Astrocyte (in vitro differentiated cells and primary cell): ENCODE measurements around the gene RBP3. TPM values are rescaled to one million over a fixed set of nuclear protein-coding genes. Genes with fewer than 3 reads are reported as not detected.

Experiments
- DNase-seq: peaks from one replicate; pipeline ENCODE4 v3.0.0-alpha.2; 2010; ENCODE audit warnings: low read depth
- FAIRE-seq: peaks from 2 replicates; lab custom pipeline; 2011; peaks lifted over from hg19 to GRCh38; lab: Jason Lieb, UNC
- H2AFZ ChIP-seq: 2 replicates; pipeline ENCODE4 v1.6.0; 2012; ENCODE audit warnings: low read depth, low read length, inconsistent platforms
- H3K27ac ChIP-seq: 2 replicates; pipeline ENCODE4 v1.5.1; 2011; ENCODE audit warnings: low read depth, low read length, inconsistent platforms
- H3K27me3 ChIP-seq: 2 replicates; pipeline ENCODE4 v1.6.0; 2011; ENCODE audit warnings: low read length, inconsistent platforms; ENCODE audit not compliant: insufficient read depth
- H3K36me3 ChIP-seq: 2 replicates; pipeline ENCODE4 v1.5.1; 2011; ENCODE audit warnings: low read length, inconsistent platforms; ENCODE audit not compliant: insufficient read depth
- H3K4me1 ChIP-seq: 2 replicates; pipeline ENCODE4 v1.5.1; 2011; ENCODE audit warnings: low read length, inconsistent platforms; ENCODE audit not compliant: insufficient read depth
- H3K4me2 ChIP-seq: 2 replicates; pipeline ENCODE4 v1.6.0; 2012; ENCODE audit warnings: low read length, inconsistent platforms
- H3K4me3 ChIP-seq: 2 replicates; pipeline ENCODE4 v1.5.1; 2011; ENCODE audit warnings: low read depth, mild to moderate bottlenecking, low read length, inconsistent platforms; ENCODE audit not compliant: insufficient read depth
- H3K79me2 ChIP-seq: 2 replicates; pipeline ENCODE4 v1.6.0; 2012; ENCODE audit warnings: mild to moderate bottlenecking, low read length, inconsistent platforms; ENCODE audit not compliant: insufficient read depth
- H3K9ac ChIP-seq: 2 replicates; pipeline ENCODE4 v1.6.0; 2012; ENCODE audit warnings: mild to moderate bottlenecking, low read length, inconsistent platforms
- H3K9me3 ChIP-seq: 2 replicates; pipeline ENCODE4 v1.5.1; 2012; ENCODE audit warnings: low read depth, mild to moderate bottlenecking, low read length, inconsistent platforms; ENCODE audit not compliant: insufficient read depth
- H4K20me1 ChIP-seq: 2 replicates; pipeline ENCODE4 v1.6.0; 2012; ENCODE audit warnings: low read length, inconsistent platforms; ENCODE audit not compliant: insufficient read depth
- H3K27ac Mint-ChIP-seq: one replicate; pipeline ENCODE4 v1.8.0; 2021; ENCODE audit warnings: mild to moderate bottlenecking, mixed read lengths; ENCODE audit not compliant: unreplicated experiment
- H3K27me3 Mint-ChIP-seq: one replicate; pipeline ENCODE4 v1.8.0; 2021; ENCODE audit warnings: low read depth, mixed read lengths; ENCODE audit not compliant: unreplicated experiment
- H3K36me3 Mint-ChIP-seq: one replicate; pipeline ENCODE4 v1.8.0; 2021; ENCODE audit warnings: low read depth, mixed read lengths; ENCODE audit not compliant: unreplicated experiment
- H3K4me1 Mint-ChIP-seq: one replicate; pipeline ENCODE4 v1.8.0; 2021; ENCODE audit warnings: low read depth, mixed read lengths; ENCODE audit not compliant: unreplicated experiment
- H3K4me3 Mint-ChIP-seq: one replicate; pipeline ENCODE4 v1.8.0; 2021; ENCODE audit warnings: mild to moderate bottlenecking, moderate library complexity, mixed read lengths; ENCODE audit not compliant: unreplicated experiment
- H3K9me3 Mint-ChIP-seq: one replicate; pipeline ENCODE4 v1.8.0; 2021; ENCODE audit warnings: mild to moderate bottlenecking, mixed read lengths; ENCODE audit not compliant: unreplicated experiment
- CTCF ChIP-seq: IDR thresholded peaks from 2 replicates; pipeline ENCODE4 v1.5.1; 2011; ENCODE audit warnings: low read depth, mild to moderate bottlenecking, inconsistent platforms, low read length, moderate library complexity; ENCODE audit not compliant: insufficient read depth
- EZH2 ChIP-seq: IDR thresholded peaks from 2 replicates; pipeline ENCODE4 v1.6.1; 2012; ENCODE audit warnings: mild to moderate bottlenecking, low read length, inconsistent platforms; ENCODE audit not compliant: insufficient read depth
- total RNA-seq: library from RNA; stranded (reverse); gene quantifications from 2 replicates; pipeline ENCODE4 v1.2.1, GENCODE V29; 2021

RBP3 gene
- total RNA-seq, 1 donor from 2014 or later = not detected

GRCh38 chr10:47356708-47357107 is 8.5 kb downstream of the RBP3 start:
- H3K4me3 Mint-ChIP-seq = no peak overlapping the region
- no peaks in the 10 kb centered on the region for H3K4me1 ChIP-seq
- no peak overlapping the region for H3K27ac Mint-ChIP-seq
- H3K27me3 Mint-ChIP-seq = peaks cover 10% of the 10 kb centered on the region
- no peak overlapping the region for H3K4me2 ChIP-seq
- no peaks in the 10 kb centered on the region for H3K36me3 ChIP-seq
- H3K27ac ChIP-seq = no peak overlapping the region
- H3K79me2 ChIP-seq = no peaks in the 10 kb centered on the region
- no peaks in the 10 kb centered on the region for H3K27me3 ChIP-seq
- H3K4me1 Mint-ChIP-seq = no peaks in the 10 kb centered on the region
- H3K36me3 Mint-ChIP-seq = no peaks in the 10 kb centered on the region
- no peak for FAIRE-seq
- H2AFZ ChIP-seq = no peak overlapping the region
- no peak for DNase-seq
- no peaks in the 10 kb centered on the region for H3K9me3 ChIP-seq
- H3K4me3 ChIP-seq = no peak overlapping the region
- no peak overlapping the region for H3K9ac ChIP-seq
- TF ChIP-seq EZH2 (no peak), CTCF (no peak)
- no peaks in the 10 kb centered on the region for H4K20me1 ChIP-seq
- no peaks in the 10 kb centered on the region for H3K9me3 Mint-ChIP-seq

- no peak overlapping the region for H3K27ac Mint-ChIP-seq
- H3K79me2 ChIP-seq = no peaks in the 10 kb centered on the region
- H3K9me3 ChIP-seq = no peaks in the 10 kb centered on the region
- H2AFZ ChIP-seq = no peak overlapping the region
- TF ChIP-seq EZH2 = no peak
- no peak for TF ChIP-seq CTCF
- H4K20me1 ChIP-seq = no peaks in the 10 kb centered on the region
- no peak overlapping the region for H3K4me2 ChIP-seq
- peaks cover 10% of the 10 kb centered on the region for H3K27me3 Mint-ChIP-seq
- no peak overlapping the region for H3K4me3 Mint-ChIP-seq
- DNase-seq = no peak
- no peak overlapping the region for H3K4me3 ChIP-seq
- H3K4me1 ChIP-seq = no peaks in the 10 kb centered on the region
- no peak overlapping the region for H3K27ac ChIP-seq
- no peak for FAIRE-seq
- no peaks in the 10 kb centered on the region for H3K9me3 Mint-ChIP-seq
- H3K27me3 ChIP-seq = no peaks in the 10 kb centered on the region
- H3K4me1 Mint-ChIP-seq = no peaks in the 10 kb centered on the region
- H3K9ac ChIP-seq = no peak overlapping the region
- no peaks in the 10 kb centered on the region for H3K36me3 Mint-ChIP-seq
- H3K36me3 ChIP-seq = no peaks in the 10 kb centered on the region
Measured at GRCh38 chr10:47357131-47357582, 9.0 kb downstream of the RBP3 start.

GRCh38 chr10:47357911-47358310 is 9.7 kb downstream of the RBP3 start:
- no peak for DNase-seq
- Histone ChIP-seq H3K27ac (no peak overlapping the region), H3K79me2 (no peaks in the 10 kb centered on the region), H3K27me3 (no peaks in the 10 kb centered on the region), H3K9ac (no peak overlapping the region), H3K36me3 (no peaks in the 10 kb centered on the region), H3K4me1 (no peaks in the 10 kb centered on the region), H2AFZ (no peak overlapping the region), H3K4me3 (no peak overlapping the region), H3K4me2 (no peak overlapping the region), H4K20me1 (no peaks in the 10 kb centered on the region), H3K9me3 (no peaks in the 10 kb centered on the region)
- H3K27ac Mint-ChIP-seq = no peak overlapping the region
- no peak for FAIRE-seq
- TF ChIP-seq EZH2 = no peak
- no peak for TF ChIP-seq CTCF
- no peaks in the 10 kb centered on the region for H3K4me1 Mint-ChIP-seq
- no peaks in the 10 kb centered on the region for H3K36me3 Mint-ChIP-seq
- H3K9me3 Mint-ChIP-seq = no peaks in the 10 kb centered on the region
- peaks cover 6% of the 10 kb centered on the region for H3K27me3 Mint-ChIP-seq
- H3K4me3 Mint-ChIP-seq = no peak overlapping the region
